Glutamatergic neuron (in vitro differentiated cells): ENCODE measurements around the gene CXCR4. TPM values are rescaled to one million over a fixed set of nuclear protein-coding genes. Genes with fewer than 3 reads are reported as not detected.

Experiments
- DNase-seq: peaks from one replicate; pipeline ENCODE4 v3.0.0; 2022
- H3K27ac Mint-ChIP-seq: one replicate; pipeline ENCODE4 v1.8.0; 2020; ENCODE audit warnings: mild to moderate bottlenecking, mixed read lengths, inconsistent platforms; ENCODE audit not compliant: unreplicated experiment
- H3K27me3 Mint-ChIP-seq: one replicate; pipeline ENCODE4 v1.8.0; 2020; ENCODE audit warnings: mild to moderate bottlenecking, moderate library complexity, mixed read lengths, inconsistent platforms; ENCODE audit not compliant: unreplicated experiment
- H3K36me3 Mint-ChIP-seq: one replicate; pipeline ENCODE4 v1.8.0; 2020; ENCODE audit warnings: mild to moderate bottlenecking, mixed read lengths, inconsistent platforms; ENCODE audit not compliant: unreplicated experiment
- H3K4me1 Mint-ChIP-seq: one replicate; pipeline ENCODE4 v1.8.0; 2020; ENCODE audit warnings: mild to moderate bottlenecking, low read depth, mixed read lengths, inconsistent platforms; ENCODE audit not compliant: unreplicated experiment
- H3K4me3 Mint-ChIP-seq: one replicate; pipeline ENCODE4 v1.8.0; 2020; ENCODE audit warnings: mild to moderate bottlenecking, mixed read lengths, inconsistent platforms; ENCODE audit not compliant: unreplicated experiment
- H3K9me3 Mint-ChIP-seq: one replicate; pipeline ENCODE4 v1.8.0; 2020; ENCODE audit warnings: mild to moderate bottlenecking, moderate library complexity, mixed read lengths, inconsistent platforms; ENCODE audit not compliant: unreplicated experiment
- CTCF ChIP-seq: fragments of 200-600 bp; sonication (generic); IDR thresholded peaks from one replicate; pipeline ENCODE4 v1.5.0; 2021; ENCODE audit not compliant: partially characterized antibody, unreplicated experiment
- long read RNA-seq: library from polyadenylated mRNA; unstranded; transcript quantifications from one replicate; pipeline ENCODE4 v2.0.0, GENCODE V29; 2020; ENCODE audit not compliant: unreplicated experiment
- total RNA-seq: library from RNA; stranded (reverse); fragmentation: NEBNext Ultra II Directional; extraction: Animal tissue kit (Norgen Biotek cat#: 25700); gene quantifications from one replicate; pipeline ENCODE4 v1.2.1, GENCODE V29; 2021; ENCODE audit not compliant: unreplicated experiment

The CXCR4 gene
- total RNA-seq: 215 TPM
- long read RNA-seq, transcript CXCR4-201 (2 exons, 1,682 nt): major isoform, 312 of 324 reads
- long read RNA-seq, transcript CXCR4-202 (1 exons, 1,895 nt): minor isoform, 8 of 324 reads
- long read RNA-seq, partial matches to known transcripts: 0 of 324 reads
- long read RNA-seq, other reads (novel, unspliced or antisense): 4 of 324 reads

DNA sequence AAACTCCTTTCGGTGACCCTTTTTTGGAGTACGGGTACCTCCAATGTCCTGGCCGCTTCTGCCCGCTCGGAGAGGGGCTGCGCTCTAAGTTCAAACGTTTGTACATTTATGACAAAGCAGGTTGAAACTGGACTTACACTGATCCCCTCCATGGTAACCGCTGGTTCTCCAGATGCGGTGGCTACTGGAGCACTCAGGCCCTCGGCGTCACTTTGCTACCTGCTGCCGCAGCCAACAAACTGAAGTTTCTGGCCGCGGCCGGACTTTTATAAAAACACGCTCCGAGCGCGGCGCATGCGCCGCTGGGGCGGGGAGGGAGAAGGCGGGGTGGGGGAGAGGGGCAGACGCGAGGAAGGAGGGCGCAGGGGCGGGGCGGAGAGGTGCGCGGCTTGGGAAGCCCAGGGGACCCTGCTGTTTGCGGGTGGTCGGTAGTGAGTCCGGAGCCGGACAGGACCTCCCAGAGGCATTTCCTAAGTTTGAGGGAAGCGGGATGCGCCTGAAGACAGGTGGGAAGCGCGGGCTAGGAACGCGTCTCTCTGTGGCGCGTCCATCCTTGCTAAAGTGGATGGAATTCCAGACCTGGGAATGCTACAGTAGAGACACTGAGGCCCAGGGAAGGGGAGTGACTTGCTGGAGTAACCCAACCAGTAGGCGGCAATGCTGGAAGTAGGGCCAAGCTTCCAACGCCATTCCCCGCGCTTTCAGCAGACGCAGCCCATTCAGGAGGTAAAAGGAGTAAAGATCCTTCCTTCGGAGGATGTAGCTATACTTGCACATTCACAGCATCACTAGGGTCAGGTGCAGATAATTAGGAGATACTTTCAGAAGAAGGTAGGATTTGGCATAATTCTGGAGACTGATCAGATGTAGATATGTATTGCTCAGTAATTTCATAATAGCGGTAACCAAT lies at the start of gene CXCR4:
Gene CXCR4, minus strand, starts transcription at position 241 of the 910 bp plus-strand sequence. Its CDS starts 89 bp downstream, at position 152.
- Mint-ChIP-seq H3K4me1 (peaks cover 30% of the 10 kb centered on the region), H3K27ac (peak within 1 kb of the TSS; percentile 87), H3K4me3 (peak within 1 kb of the TSS; percentile 92), H3K27me3 (no peaks in the 10 kb centered on the region), H3K36me3 (peaks cover 14% of the 10 kb centered on the region), H3K9me3 (peaks cover 9% of the 10 kb centered on the region)
- peak; percentile 90 for DNase-seq
- peak; percentile 38 for TF ChIP-seq CTCF

- DNase-seq: no peak
- no peak for TF ChIP-seq CTCF
These were observed 46.4 kb upstream of the CXCR4 start for GRCh38 chr2:136164280-136164776.

DNA sequence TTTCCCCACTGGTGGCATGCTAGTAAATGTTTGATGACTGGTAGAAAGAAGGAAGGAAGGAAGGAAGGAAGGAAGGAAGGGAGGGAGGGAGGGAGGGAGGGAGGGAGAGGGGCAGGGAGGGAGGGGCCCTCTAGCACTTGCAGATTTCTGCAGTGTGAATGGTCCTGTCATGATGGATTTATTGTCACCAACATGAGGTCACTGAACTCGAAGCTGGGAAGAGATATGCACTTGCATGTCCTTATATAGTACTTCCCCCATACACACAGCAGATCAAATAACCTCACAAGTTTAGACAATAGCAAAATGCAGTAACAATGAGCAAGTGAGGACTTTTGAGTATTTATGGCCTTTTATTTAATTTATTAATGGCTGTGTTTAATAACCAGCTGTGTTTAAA lies 44.5 kb upstream of the CXCR4 start:
- no peak for DNase-seq
- no peaks in the 10 kb centered on the region for H3K4me1 Mint-ChIP-seq
- H3K4me3 Mint-ChIP-seq: no peak overlapping the region
- peaks cover 3% of the 10 kb centered on the region for H3K36me3 Mint-ChIP-seq
- no peak overlapping the region for H3K27ac Mint-ChIP-seq
- TF ChIP-seq CTCF: no peak
- peaks cover 2% of the 10 kb centered on the region for H3K27me3 Mint-ChIP-seq
- peaks cover 1% of the 10 kb centered on the region for H3K9me3 Mint-ChIP-seq

More at GRCh38 chr2:136164280-136164776, 46.4 kb upstream of the CXCR4 start:
- peaks cover 1% of the 10 kb centered on the region for H3K9me3 Mint-ChIP-seq
- peaks cover 3% of the 10 kb centered on the region for H3K36me3 Mint-ChIP-seq
- H3K27ac Mint-ChIP-seq: no peak overlapping the region
- peaks cover 9% of the 10 kb centered on the region for H3K4me1 Mint-ChIP-seq
- H3K4me3 Mint-ChIP-seq: no peak overlapping the region
- H3K27me3 Mint-ChIP-seq: peaks cover 2% of the 10 kb centered on the region

DNA sequence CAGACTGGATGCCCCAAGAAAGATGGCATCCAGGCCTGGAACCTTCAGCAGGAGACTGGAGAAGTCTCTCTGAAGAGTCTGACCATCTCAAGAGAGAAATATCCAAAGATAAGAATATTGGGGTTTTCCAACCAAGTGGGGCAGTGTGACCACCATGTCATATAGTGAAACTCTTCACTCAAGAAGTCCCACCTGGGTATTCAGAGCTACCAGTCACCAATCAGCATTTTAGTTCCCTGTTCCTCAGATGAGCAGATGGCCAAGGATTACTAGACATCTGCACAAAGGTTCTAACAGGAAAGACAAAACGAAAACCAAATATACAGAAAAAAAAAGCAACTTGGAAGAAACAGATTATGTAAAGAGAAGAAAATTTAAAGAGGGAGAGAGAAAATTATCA lies 38.5 kb upstream of the CXCR4 start:
- Mint-ChIP-seq H3K27ac (no peak overlapping the region), H3K27me3 (no peaks in the 10 kb centered on the region), H3K36me3 (no peaks in the 10 kb centered on the region), H3K4me3 (no peak overlapping the region), H3K9me3 (no peaks in the 10 kb centered on the region), H3K4me1 (peaks cover 1% of the 10 kb centered on the region)
- no peak for TF ChIP-seq CTCF
- DNase-seq: no peak
